GM12873 (cell line): ENCODE measurements around the gene NR1H4.

Experiments
- CTCF ChIP-seq: IDR thresholded peaks from 2 replicates; pipeline ENCODE4 v1.5.1; 2012; ENCODE audit warnings: low read depth, mild to moderate bottlenecking, moderate library complexity, low read length, control low read depth; ENCODE audit not compliant: insufficient read depth; ENCODE audit errors: missing control alignments

NR1H4 gene

GRCh38 chr12:100534625-100535227 lies 61.1 kb downstream of the NR1H4 start:
- no peak for TF ChIP-seq CTCF

- TF ChIP-seq CTCF, result no peak
Measured at GRCh38 chr12:100539202-100539601, 65.5 kb downstream of the NR1H4 start.

DNA sequence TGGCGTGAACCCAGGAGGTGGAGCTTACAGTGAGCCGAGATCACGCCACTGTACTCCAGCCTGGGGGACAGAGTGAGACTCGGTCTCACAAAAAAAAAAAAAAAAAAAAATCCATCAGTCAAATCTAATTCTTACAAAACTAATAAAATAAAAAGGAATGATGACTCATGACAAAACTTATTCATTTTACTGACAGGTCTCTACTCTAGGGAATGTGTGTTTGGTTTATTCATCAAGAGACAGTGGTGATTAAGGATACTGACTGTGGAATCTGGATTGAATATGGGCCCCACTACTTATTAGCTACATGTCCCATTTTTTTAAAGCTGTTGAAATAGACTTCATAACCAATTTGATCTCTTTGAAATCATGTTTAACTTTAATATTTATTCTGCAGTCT lies 70.5 kb downstream of the NR1H4 start:
- no peak for TF ChIP-seq CTCF

- TF ChIP-seq CTCF, result no peak
Measured at GRCh38 chr12:100545092-100545491, 71.4 kb downstream of the NR1H4 start.

DNA sequence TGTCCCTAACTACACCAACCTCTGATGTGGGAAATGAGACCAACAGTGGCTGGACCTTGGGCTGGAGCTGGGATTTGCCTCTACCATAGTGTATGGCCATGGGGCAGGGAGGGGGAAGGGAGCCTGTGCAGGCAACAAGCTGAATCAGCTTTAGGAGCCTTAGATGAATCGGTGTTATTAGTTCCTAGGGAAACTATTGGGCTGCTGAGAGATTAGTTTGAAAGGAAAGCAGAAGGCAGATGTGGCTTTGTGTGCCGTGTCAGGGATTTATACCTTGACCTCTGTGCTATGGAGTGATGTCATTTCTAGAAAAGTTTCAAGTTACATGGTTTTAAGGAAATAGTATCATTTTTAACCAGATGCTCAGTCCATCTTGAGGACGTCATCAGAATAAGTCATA lies 80.3 kb downstream of the NR1H4 start:
- no peak for TF ChIP-seq CTCF

- TF ChIP-seq CTCF, result peak; percentile 58
Measured at GRCh38 chr12:100554608-100555077, 81.0 kb downstream of the NR1H4 start.

GRCh38 chr12:100555722-100556121 lies 82.1 kb downstream of the NR1H4 start:
- no peak for TF ChIP-seq CTCF
